ENCODE data around the gene ACKR1.

The ACKR1 gene

GRCh38 chr1:159204161-159205141 lies at the start of gene ACKR1:
ACKR1 (plus strand) TSS chr1:159204875; CDS start chr1:159204960, 85 bp downstream.
- DNase-seq: no peak

GRCh38 chr1:159161001-159161718 lies 43.5 kb upstream of the ACKR1 start:
- peak in 49 of 56 donors; percentile 10 to 82 (median 53) for DNase-seq

- DNase-seq: no peak
Measured at GRCh38 chr1:159161719-159162026, 43.0 kb upstream of the ACKR1 start.

- DNase-seq: no peak
Measured at GRCh38 chr1:159162516-159163265, 42.0 kb upstream of the ACKR1 start.

- DNase-seq: no peak
Measured at GRCh38 chr1:159163614-159164228, 41.0 kb upstream of the ACKR1 start.

GRCh38 chr1:159168043-159168442 lies 36.6 kb upstream of the ACKR1 start:
- DNase-seq: no peak

GRCh38 chr1:159170639-159171038 lies 34.0 kb upstream of the ACKR1 start:
- no peak for DNase-seq

GRCh38 chr1:159171254-159171687 lies 33.4 kb upstream of the ACKR1 start, which contains the start of gene CADM3:
CADM3 (plus strand) TSS chr1:159171615; CDS start chr1:159171766, 151 bp downstream.
- peak in 40 of 56 donors; percentile 33 to 87 (median 60) for DNase-seq

GRCh38 chr1:159171688-159172501 lies 32.8 kb upstream of the ACKR1 start:
- peak in 24 of 56 donors; percentile 14 to 68 (median 45) for DNase-seq

GRCh38 chr1:159172614-159173291 lies 31.9 kb upstream of the ACKR1 start:
- DNase-seq: peak in 26 of 56 donors; percentile 10 to 65 (median 36)

- no peak for DNase-seq
Measured at GRCh38 chr1:159173320-159173719, 31.4 kb upstream of the ACKR1 start.

GRCh38 chr1:159175571-159175970 lies 29.1 kb upstream of the ACKR1 start:
- no peak for DNase-seq

GRCh38 chr1:159177272-159177907 lies 27.3 kb upstream of the ACKR1 start:
- DNase-seq: no peak

GRCh38 chr1:159179906-159180305 lies 24.8 kb upstream of the ACKR1 start:
- no peak for DNase-seq

- no peak for DNase-seq
Measured at GRCh38 chr1:159180516-159180915, 24.2 kb upstream of the ACKR1 start.

- no peak for DNase-seq
Measured at GRCh38 chr1:159181328-159182024, 23.2 kb upstream of the ACKR1 start.

GRCh38 chr1:159184201-159184600 lies 20.5 kb upstream of the ACKR1 start:
- DNase-seq: no peak

GRCh38 chr1:159185121-159185520 lies 19.6 kb upstream of the ACKR1 start:
- DNase-seq: no peak

Measured in amygdala (tissue), 56 donors.